Tibial nerve (tissue), 3 donors: ENCODE measurements around the gene RNF157.

Source experiments
- CTCF ChIP-seq, 5 experiments: fragments of 200-600 bp in 3 of 5; fragments of 450-650 bp in 2 of 5; sonication (generic) in 3 of 5; IDR thresholded peaks; one replicate each; pipeline ENCODE4 v1.5.1; 2016 to 2019; ENCODE audit warnings: antibody characterized with exemption in 5 of 5, mild to moderate bottlenecking in 3 of 5, moderate library complexity in 2 of 5
- POLR2A ChIP-seq, 2 donors: fragments of 450-650 bp; IDR thresholded peaks; one replicate each; pipeline ENCODE4 v1.6.1; 2017; ENCODE audit warnings: antibody characterized with exemption in 2 of 2, mild to moderate bottlenecking in 2 of 2, moderate library complexity in 2 of 2

- no peak for TF ChIP-seq POLR2A (IDR thresholded peaks at IDR 0.05)
- TF ChIP-seq CTCF (IDR thresholded peaks at IDR 0.05), result no peak
Measured at GRCh38 chr17:76136276-76137000, 103.9 kb downstream of the RNF157 start.
